ENCODE results near the gene TEKT1.
A peak's percentile ranks its signal among the peaks of the same experiment; 100 is the strongest.
"Not testable (repeated sequence)": the region's sequence is repeated elsewhere in the genome, so short reads cannot be mapped to it uniquely, and the experiment has no call there.

TEKT1 gene

GRCh38 chr17:6831661-6832263 lies at the start of gene TEKT1:
Gene TEKT1, minus strand, starts transcription at chr17:6831729. Its CDS starts 1,353 bp downstream, at chr17:6830376.
- Mint-ChIP-seq H3K9me3 (no peaks in the 10 kb centered on the region), H3K4me3 (peak within 1 kb of the TSS; percentile 80), H3K27ac (peak within 1 kb of the TSS; percentile 46), H3K27me3 (peaks cover 50% of the 10 kb centered on the region), H3K4me1 (ENCODE audit: low read depth) (peaks cover 18% of the 10 kb centered on the region), H3K36me3 (ENCODE audit: low read depth) (no peaks in the 10 kb centered on the region)
- intact Hi-C loops (cut with micrococcal nuclease), result no loop called here

- H3K36me3 Mint-ChIP-seq (ENCODE audit: low read depth); intact Hi-C loops (cut with micrococcal nuclease); H3K4me1 Mint-ChIP-seq (ENCODE audit: low read depth); H3K9me3 Mint-ChIP-seq; H3K27ac Mint-ChIP-seq; H3K4me3 Mint-ChIP-seq: not testable (repeated sequence)
- H3K27me3 Mint-ChIP-seq, result peaks cover 26% of the 10 kb centered on the region
These were observed 47.9 kb upstream of the TEKT1 start for GRCh38 chr17:6879221-6879975.

GRCh38 chr17:6875276-6875675 lies 43.7 kb upstream of the TEKT1 start:
- H3K27me3 Mint-ChIP-seq, result peaks cover 13% of the 10 kb centered on the region
- H3K4me1 Mint-ChIP-seq (ENCODE audit: low read depth); H3K9me3 Mint-ChIP-seq; intact Hi-C loops (cut with micrococcal nuclease); H3K4me3 Mint-ChIP-seq; H3K27ac Mint-ChIP-seq; H3K36me3 Mint-ChIP-seq (ENCODE audit: low read depth): not testable (repeated sequence)

DNA sequence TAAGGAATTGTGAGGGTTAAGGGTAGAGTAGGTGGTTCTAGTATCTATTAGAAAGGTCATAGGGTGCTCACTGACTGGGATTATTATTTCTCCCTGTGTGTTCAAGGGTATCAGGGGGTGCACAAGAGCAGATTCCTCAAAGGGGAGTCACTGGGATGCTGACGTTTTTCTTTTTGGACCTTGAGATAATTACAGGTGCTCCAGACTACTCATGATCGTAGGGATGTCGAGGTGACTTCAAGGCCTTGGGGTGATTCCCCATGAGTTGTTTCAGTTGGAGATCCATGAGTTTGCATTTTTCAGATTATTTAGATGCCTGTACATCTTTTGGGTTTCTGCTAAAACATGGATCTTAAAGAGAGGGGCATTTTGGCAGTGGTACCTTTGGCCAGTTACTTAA lies 41.4 kb upstream of the TEKT1 start:
- Mint-ChIP-seq H3K4me3 (no peak overlapping the region), H3K27ac (no peak overlapping the region), H3K4me1 (ENCODE audit: low read depth) (no peaks in the 10 kb centered on the region), H3K27me3 (no peaks in the 10 kb centered on the region), H3K9me3 (no peaks in the 10 kb centered on the region), H3K36me3 (ENCODE audit: low read depth) (no peaks in the 10 kb centered on the region)
- intact Hi-C loops (cut with micrococcal nuclease), result no loop called here

GRCh38 chr17:6870841-6871240 lies 39.3 kb upstream of the TEKT1 start:
- H3K9me3 Mint-ChIP-seq, result no peaks in the 10 kb centered on the region
- no peak overlapping the region for H3K4me3 Mint-ChIP-seq
- no peaks in the 10 kb centered on the region for H3K27me3 Mint-ChIP-seq
- intact Hi-C loops (cut with micrococcal nuclease), result no loop called here
- no peaks in the 10 kb centered on the region for H3K36me3 Mint-ChIP-seq (ENCODE audit: low read depth)
- H3K27ac Mint-ChIP-seq, result no peak overlapping the region
- no peaks in the 10 kb centered on the region for H3K4me1 Mint-ChIP-seq (ENCODE audit: low read depth)

DNA sequence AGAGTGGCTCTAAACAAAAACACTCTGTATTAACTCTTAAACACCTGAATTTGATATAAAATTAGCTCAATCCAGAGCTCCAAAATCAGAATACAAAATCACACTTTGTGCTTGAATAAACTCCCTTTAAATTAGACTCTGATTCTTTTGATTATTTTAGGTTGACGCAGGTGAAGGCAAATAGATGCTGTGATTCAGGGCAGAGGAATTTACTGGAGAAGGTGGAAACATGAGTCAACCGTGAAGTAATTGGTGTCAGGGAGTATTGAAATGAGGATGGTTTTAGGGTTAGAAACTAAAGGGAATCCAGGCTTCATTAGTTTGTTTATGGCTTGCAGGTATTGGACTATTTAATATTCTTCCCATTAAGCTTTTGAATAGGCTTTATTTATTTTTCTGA lies 37.1 kb upstream of the TEKT1 start:
- no peaks in the 10 kb centered on the region for H3K4me1 Mint-ChIP-seq (ENCODE audit: low read depth)

GRCh38 chr17:6867849-6868248 lies 36.3 kb upstream of the TEKT1 start:
- H3K4me3 Mint-ChIP-seq, result no peak overlapping the region
- peaks cover 6% of the 10 kb centered on the region for H3K27me3 Mint-ChIP-seq
- intact Hi-C loops (cut with micrococcal nuclease), result no loop called here
- no peak overlapping the region for H3K27ac Mint-ChIP-seq
- no peaks in the 10 kb centered on the region for H3K4me1 Mint-ChIP-seq (ENCODE audit: low read depth)
- H3K9me3 Mint-ChIP-seq, result no peaks in the 10 kb centered on the region
- H3K36me3 Mint-ChIP-seq (ENCODE audit: low read depth), result no peaks in the 10 kb centered on the region

More for the DNA sequence above, 37.1 kb upstream of the TEKT1 start:
- intact Hi-C loops (cut with micrococcal nuclease), result no loop called here
- Mint-ChIP-seq H3K9me3 (no peaks in the 10 kb centered on the region), H3K4me3 (no peak overlapping the region), H3K36me3 (ENCODE audit: low read depth) (no peaks in the 10 kb centered on the region), H3K27ac (no peak overlapping the region), H3K27me3 (peaks cover 3% of the 10 kb centered on the region)

- H3K27me3 Mint-ChIP-seq, result peaks cover 21% of the 10 kb centered on the region
- H3K36me3 Mint-ChIP-seq (ENCODE audit: low read depth), result no peaks in the 10 kb centered on the region
- no peak overlapping the region for H3K27ac Mint-ChIP-seq
- no peaks in the 10 kb centered on the region for H3K9me3 Mint-ChIP-seq
- intact Hi-C loops (cut with micrococcal nuclease), result no loop called here
- H3K4me1 Mint-ChIP-seq (ENCODE audit: low read depth), result no peaks in the 10 kb centered on the region
- H3K4me3 Mint-ChIP-seq, result no peak overlapping the region
These were observed 31.3 kb upstream of the TEKT1 start for GRCh38 chr17:6862825-6863224.

GRCh38 chr17:6862122-6862521 lies 30.6 kb upstream of the TEKT1 start:
- no peaks in the 10 kb centered on the region for H3K36me3 Mint-ChIP-seq (ENCODE audit: low read depth)

GRCh38 chr17:6857904-6858303 lies 26.4 kb upstream of the TEKT1 start:
- Mint-ChIP-seq H3K36me3 (ENCODE audit: low read depth) (no peaks in the 10 kb centered on the region), H3K4me1 (ENCODE audit: low read depth) (no peaks in the 10 kb centered on the region), H3K9me3 (no peaks in the 10 kb centered on the region), H3K27ac (no peak overlapping the region), H3K27me3 (peaks cover 20% of the 10 kb centered on the region), H3K4me3 (no peak overlapping the region)
- intact Hi-C loops (cut with micrococcal nuclease), result no loop called here

More at GRCh38 chr17:6862122-6862521, 30.6 kb upstream of the TEKT1 start:
- Mint-ChIP-seq H3K27me3 (peaks cover 21% of the 10 kb centered on the region), H3K27ac (no peak overlapping the region), H3K4me1 (ENCODE audit: low read depth) (no peaks in the 10 kb centered on the region), H3K9me3 (no peaks in the 10 kb centered on the region), H3K4me3 (no peak overlapping the region)
- intact Hi-C loops (cut with micrococcal nuclease), result no loop called here

DNA sequence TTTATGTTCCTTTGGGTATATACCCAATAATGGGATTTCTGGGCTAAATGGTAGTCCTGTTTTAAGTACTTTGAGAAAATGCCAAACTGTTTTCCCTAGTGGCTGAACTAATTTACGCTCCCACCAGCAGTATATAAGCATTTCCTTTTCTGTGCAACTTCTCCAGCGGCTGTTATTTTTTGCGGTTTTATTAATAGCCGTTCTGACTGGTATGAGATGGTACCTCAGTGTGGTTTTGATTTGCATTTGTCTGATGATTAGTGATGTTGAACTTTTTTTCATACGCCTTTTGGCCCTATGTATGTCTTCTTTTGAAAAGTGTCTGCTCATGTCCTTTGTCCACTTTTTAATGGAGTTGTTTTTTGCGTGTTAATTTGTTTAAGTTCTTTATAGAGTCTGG lies 25.8 kb upstream of the TEKT1 start:
- H3K4me3 Mint-ChIP-seq, result no peak overlapping the region
- H3K4me1 Mint-ChIP-seq (ENCODE audit: low read depth), result no peaks in the 10 kb centered on the region
- H3K27me3 Mint-ChIP-seq, result peaks cover 20% of the 10 kb centered on the region
- intact Hi-C loops (cut with micrococcal nuclease), result no loop called here
- no peaks in the 10 kb centered on the region for H3K36me3 Mint-ChIP-seq (ENCODE audit: low read depth)
- H3K9me3 Mint-ChIP-seq, result no peaks in the 10 kb centered on the region
- H3K27ac Mint-ChIP-seq, result no peak overlapping the region

GRCh38 chr17:6856051-6856450 lies 24.5 kb upstream of the TEKT1 start:
- no peak overlapping the region for H3K4me3 Mint-ChIP-seq
- peaks cover 15% of the 10 kb centered on the region for H3K27me3 Mint-ChIP-seq
- H3K36me3 Mint-ChIP-seq (ENCODE audit: low read depth), result no peaks in the 10 kb centered on the region
- no peak overlapping the region for H3K27ac Mint-ChIP-seq
- intact Hi-C loops (cut with micrococcal nuclease), result no loop called here
- H3K9me3 Mint-ChIP-seq, result no peaks in the 10 kb centered on the region
- H3K4me1 Mint-ChIP-seq (ENCODE audit: low read depth), result no peaks in the 10 kb centered on the region

DNA sequence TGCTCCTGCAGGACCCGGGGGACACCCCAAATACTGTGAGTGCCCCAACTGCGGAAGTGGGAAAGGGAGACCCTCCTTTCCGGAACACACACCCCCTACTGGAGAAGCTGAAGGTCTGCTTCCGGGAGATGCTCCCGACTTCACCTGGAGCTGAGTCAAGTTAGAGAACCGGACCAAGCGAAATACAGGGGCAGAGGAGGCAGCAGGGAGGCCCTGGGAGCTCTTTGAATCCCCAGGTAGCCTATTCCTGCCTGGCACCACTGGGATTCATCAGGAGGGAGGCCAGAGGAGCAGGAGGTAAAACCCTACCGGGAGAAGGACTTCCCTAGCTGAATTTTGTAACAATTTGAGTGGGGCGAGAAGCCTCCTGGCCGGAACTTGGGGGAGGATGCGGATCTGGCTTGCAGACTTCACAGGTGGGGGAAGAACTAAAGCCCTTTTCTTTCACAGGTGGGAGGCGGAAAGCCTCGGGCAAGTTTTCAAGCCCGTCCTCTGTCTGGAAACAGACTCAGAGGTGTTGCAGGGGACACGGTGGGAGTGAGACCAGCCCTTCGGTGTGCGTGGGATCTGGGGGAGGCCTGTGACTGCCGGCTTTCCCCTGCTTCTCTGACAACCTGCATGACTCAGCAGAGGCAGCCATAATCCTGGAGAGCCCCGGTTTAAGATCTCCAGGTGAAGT lies 22.4 kb upstream of the TEKT1 start:
- Mint-ChIP-seq H3K27ac (no peak overlapping the region), H3K36me3 (ENCODE audit: low read depth) (no peaks in the 10 kb centered on the region), H3K4me1 (ENCODE audit: low read depth) (no peaks in the 10 kb centered on the region), H3K27me3 (peaks cover 6% of the 10 kb centered on the region), H3K4me3 (no peak overlapping the region), H3K9me3 (no peaks in the 10 kb centered on the region)
- intact Hi-C loops (cut with micrococcal nuclease), result no loop called here

DNA sequence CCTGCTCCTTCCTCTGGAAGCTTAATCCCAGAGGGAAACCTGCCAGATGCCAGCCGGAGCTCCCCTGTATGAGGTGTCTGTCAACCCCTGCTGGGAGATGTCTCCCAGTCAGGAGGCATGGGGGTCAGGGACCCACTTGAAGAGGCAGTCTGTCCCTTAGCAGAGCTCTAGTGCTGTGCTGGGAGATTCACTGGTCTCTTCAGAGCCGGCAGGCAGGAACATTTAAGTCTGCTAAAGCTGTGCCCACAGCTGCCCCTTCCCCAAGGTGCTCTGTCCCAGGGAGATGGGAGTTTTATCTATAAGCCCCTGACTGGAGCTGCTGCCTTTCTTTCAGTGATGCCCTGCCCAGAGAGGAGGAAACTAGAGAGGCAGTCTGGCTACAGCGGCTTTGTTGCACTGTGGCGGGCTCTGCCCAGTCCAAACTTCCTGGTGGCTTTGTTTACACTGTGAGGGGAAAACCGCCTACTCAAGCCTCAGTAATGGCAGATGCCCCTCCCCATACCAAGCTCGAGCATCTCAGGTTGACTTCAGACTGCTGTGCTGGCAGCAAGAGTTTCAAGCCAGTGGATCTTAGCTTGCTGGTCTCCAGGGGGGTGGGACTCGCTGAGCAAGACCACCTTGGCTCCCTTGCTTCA lies 17.1 kb upstream of the TEKT1 start:
- H3K4me3 Mint-ChIP-seq; H3K27ac Mint-ChIP-seq; H3K36me3 Mint-ChIP-seq (ENCODE audit: low read depth); H3K27me3 Mint-ChIP-seq; intact Hi-C loops (cut with micrococcal nuclease); H3K9me3 Mint-ChIP-seq: not testable (repeated sequence)
- H3K4me1 Mint-ChIP-seq (ENCODE audit: low read depth), result peaks cover 10% of the 10 kb centered on the region
